ENCODE measurements around the gene MMP28.
"Not testable (repeated sequence)": the region's sequence is repeated elsewhere in the genome, so short reads cannot be mapped to it uniquely, and the experiment has no call there.

The MMP28 gene

DNA sequence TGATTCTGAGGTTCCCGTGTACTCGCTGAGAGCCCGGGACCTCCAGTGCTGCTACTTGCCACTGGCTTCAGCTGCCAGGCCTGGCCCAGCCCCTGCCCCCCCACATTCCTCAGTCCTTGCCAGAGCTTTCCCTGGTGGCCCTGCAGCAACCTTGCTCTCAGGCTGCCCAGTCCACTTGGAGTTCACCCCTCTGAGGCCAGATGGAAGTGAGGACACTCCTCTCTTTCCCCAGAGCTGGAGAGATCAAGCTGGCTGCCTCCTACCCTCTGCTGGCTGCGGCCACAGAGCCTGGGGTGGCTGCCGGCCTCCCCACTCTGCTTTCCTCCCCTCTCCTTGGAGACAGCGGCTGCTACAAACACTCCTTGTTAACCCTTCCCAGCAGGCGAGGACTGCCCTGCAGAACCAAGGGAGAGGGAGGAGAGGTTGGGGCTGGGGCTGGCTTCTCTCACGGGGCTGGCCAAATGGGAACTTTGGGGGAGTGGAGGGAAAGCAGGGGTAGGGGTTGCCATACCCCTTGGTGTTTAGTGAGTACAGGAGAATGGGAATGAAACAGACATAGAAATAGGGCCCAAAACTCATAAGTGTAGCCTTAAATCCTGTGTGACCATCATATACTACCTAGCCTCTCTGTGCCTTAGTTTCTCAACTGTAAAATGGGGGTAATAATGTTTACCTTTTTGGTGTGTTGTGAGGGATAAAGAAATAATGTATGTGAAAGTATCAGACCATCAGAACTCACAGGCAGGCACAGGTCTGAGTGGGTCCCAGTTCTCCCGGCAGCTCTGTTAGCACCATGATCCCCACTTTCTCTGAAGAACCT, 42.3 kb downstream of the MMP28 start, which contains the start of gene GAS2L2:
Gene GAS2L2, minus strand, starts transcription at position 295 of the 820 bp plus-strand sequence. CDS start 389 bp downstream, outside the sequence.
- Histone ChIP-seq H3K27me3 (replicated peaks; ENCODE audit: control insufficient read depth, insufficient read depth, low read length, poor library complexity, severe bottlenecking) (peaks cover 20% of the 10 kb centered on the region), H3K9me3 (ENCODE audit: control insufficient read depth, low read length) (no peaks in the 10 kb centered on the region), H3K27ac (ENCODE audit: insufficient read depth, low read length, poor library complexity, severe bottlenecking) (no peak within 1 kb of the TSS), H3K36me3 (ENCODE audit: control insufficient read depth, insufficient read depth, low read length) (no peaks in the 10 kb centered on the region), H3K4me3 (ENCODE audit: insufficient read depth, low read depth, low read length, poor library complexity, severe bottlenecking) (no peak within 1 kb of the TSS), H3K4me1 (ENCODE audit: control insufficient read depth, insufficient read depth, low read length, poor library complexity, severe bottlenecking) (no peaks in the 10 kb centered on the region)
- DNase-seq, result no peak

GRCh38 chr17:35752471-35752870, 43.0 kb downstream of the MMP28 start:
- Histone ChIP-seq H3K4me3 (ENCODE audit: insufficient read depth, low read depth, low read length, poor library complexity, severe bottlenecking) (no peak overlapping the region), H3K27ac (ENCODE audit: insufficient read depth, low read length, poor library complexity, severe bottlenecking) (no peak overlapping the region), H3K9me3 (ENCODE audit: control insufficient read depth, low read length) (no peaks in the 10 kb centered on the region), H3K4me1 (ENCODE audit: control insufficient read depth, insufficient read depth, low read length, poor library complexity, severe bottlenecking) (no peaks in the 10 kb centered on the region), H3K27me3 (replicated peaks; ENCODE audit: control insufficient read depth, insufficient read depth, low read length, poor library complexity, severe bottlenecking) (peaks cover 23% of the 10 kb centered on the region), H3K36me3 (ENCODE audit: control insufficient read depth, insufficient read depth, low read length) (no peaks in the 10 kb centered on the region)
- no peak for DNase-seq

DNA sequence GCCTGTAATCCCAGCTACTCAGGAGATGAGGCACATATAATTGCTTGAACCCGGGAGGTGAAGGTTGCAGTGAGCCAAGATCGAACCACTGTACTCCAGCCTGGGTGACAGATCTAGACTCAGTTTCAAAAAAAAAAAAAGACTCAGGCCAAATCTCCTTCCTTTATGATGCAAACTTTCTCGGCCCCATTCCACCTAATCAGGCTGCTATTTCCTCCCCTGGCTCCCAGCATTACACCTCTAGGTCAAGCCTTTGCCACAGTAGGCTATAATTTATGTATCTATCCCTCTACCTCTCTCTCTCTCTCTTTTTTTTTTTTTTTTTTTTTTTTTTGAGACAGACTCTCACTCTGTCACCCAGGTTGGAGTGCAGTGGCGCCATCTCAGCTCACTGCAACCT, 43.9 kb downstream of the MMP28 start:
- not testable (repeated sequence) for H3K36me3 ChIP-seq (ENCODE audit: control insufficient read depth, insufficient read depth, low read length); H3K4me3 ChIP-seq (ENCODE audit: insufficient read depth, low read depth, low read length, poor library complexity, severe bottlenecking); H3K27ac ChIP-seq (ENCODE audit: insufficient read depth, low read length, poor library complexity, severe bottlenecking); DNase-seq; H3K9me3 ChIP-seq (ENCODE audit: control insufficient read depth, low read length); H3K4me1 ChIP-seq (ENCODE audit: control insufficient read depth, insufficient read depth, low read length, poor library complexity, severe bottlenecking)
- H3K27me3 ChIP-seq (replicated peaks; ENCODE audit: control insufficient read depth, insufficient read depth, low read length, poor library complexity, severe bottlenecking), result peaks cover 23% of the 10 kb centered on the region

DNA sequence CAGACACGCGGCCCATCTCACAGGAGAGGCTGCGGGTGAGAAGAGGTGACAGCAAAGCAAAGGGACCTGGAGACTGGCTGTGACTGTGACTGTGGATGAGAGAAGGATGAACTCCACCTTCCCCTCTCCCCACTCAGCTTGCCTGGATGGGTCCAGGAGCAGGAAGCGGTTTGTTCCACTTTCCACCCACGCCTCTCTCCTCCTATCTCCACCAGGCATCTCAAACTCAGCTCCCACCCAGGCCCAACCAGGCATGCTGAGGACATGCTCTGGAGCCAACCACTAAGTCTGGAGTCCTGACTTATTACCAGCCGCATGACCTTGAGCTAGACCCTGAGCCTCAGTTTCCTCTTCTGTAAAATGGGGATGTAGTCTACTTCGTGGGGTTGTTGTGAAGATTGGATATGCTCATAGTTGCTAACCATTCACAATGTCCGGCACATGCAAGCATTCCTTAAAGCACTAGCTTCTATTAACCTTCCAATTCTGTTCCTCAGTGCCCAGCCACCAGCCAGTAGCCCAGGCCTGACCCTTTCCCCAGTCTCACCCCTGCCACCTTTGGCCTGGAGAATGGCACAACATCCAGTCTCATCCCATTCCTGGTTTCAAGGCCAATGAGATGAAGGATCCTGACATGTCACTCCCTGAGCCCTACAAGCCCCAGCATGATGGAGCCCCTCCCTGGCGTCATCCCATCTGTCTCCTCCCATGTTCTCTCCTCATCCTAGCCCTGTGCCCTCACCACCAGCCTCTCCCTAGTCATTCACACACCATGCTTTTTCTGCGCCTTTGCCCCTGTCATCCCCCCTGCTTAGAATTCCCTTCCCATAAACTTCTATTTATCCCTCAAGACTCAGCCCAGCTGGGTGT, 44.7 kb downstream of the MMP28 start:
- Histone ChIP-seq H3K4me1 (ENCODE audit: control insufficient read depth, insufficient read depth, low read length, poor library complexity, severe bottlenecking) (no peaks in the 10 kb centered on the region), H3K27me3 (replicated peaks; ENCODE audit: control insufficient read depth, insufficient read depth, low read length, poor library complexity, severe bottlenecking) (peaks cover 23% of the 10 kb centered on the region), H3K27ac (ENCODE audit: insufficient read depth, low read length, poor library complexity, severe bottlenecking) (no peak overlapping the region), H3K9me3 (ENCODE audit: control insufficient read depth, low read length) (no peaks in the 10 kb centered on the region), H3K36me3 (ENCODE audit: control insufficient read depth, insufficient read depth, low read length) (no peaks in the 10 kb centered on the region), H3K4me3 (ENCODE audit: insufficient read depth, low read depth, low read length, poor library complexity, severe bottlenecking) (no peak overlapping the region)
- DNase-seq, result no peak

DNA sequence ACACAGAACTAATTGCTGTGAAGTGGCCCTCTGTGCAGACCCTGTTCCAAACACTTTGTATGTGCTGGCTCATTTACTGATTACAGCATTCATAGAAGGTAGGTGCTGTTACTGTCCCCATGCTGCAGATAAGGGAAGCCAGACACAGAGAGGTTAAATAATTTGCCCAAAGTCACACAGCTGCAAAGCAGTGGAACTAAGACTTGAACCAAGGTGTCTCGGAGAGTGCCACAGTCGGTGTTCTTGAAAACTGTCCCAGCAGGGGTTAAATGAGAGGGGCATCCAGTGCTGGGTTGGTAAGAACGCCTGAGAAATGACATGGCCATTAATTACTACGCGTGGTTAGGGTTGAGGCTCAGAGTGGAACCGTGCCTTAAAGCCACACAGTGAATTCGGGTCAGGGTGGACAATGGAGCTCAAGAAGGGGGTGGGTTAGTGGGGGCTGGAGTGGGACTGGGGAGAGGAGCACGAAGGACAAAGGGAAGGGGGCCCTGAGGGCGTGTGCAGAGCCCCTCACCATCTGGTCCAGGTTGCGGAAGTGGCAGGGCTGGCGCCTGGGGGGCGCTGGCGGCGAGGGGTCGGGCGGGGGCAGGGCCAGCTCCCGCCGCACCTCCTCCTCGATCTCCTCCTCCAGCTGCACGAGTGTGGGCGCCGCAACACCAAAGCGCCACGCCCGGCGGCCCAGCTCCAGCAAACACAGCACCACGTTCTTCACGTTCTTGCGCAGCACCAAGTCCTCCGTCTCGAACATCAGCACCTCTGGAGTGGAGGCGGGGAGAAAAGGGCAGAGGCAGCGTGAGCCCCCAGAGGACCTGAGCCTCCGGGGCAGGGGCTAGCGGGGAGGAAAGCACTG, 45.7 kb downstream of the MMP28 start:
- no peak overlapping the region for H3K4me3 ChIP-seq (ENCODE audit: insufficient read depth, low read depth, low read length, poor library complexity, severe bottlenecking)
- H3K36me3 ChIP-seq (ENCODE audit: control insufficient read depth, insufficient read depth, low read length), result no peaks in the 10 kb centered on the region
- H3K27me3 ChIP-seq (replicated peaks; ENCODE audit: control insufficient read depth, insufficient read depth, low read length, poor library complexity, severe bottlenecking), result peaks cover 23% of the 10 kb centered on the region
- no peak overlapping the region for H3K27ac ChIP-seq (ENCODE audit: insufficient read depth, low read length, poor library complexity, severe bottlenecking)
- H3K4me1 ChIP-seq (ENCODE audit: control insufficient read depth, insufficient read depth, low read length, poor library complexity, severe bottlenecking), result no peaks in the 10 kb centered on the region
- no peaks in the 10 kb centered on the region for H3K9me3 ChIP-seq (ENCODE audit: control insufficient read depth, low read length)
- DNase-seq, result no peak

- Histone ChIP-seq H3K27me3 (replicated peaks; ENCODE audit: control insufficient read depth, insufficient read depth, low read length, poor library complexity, severe bottlenecking) (peaks cover 23% of the 10 kb centered on the region), H3K36me3 (ENCODE audit: control insufficient read depth, insufficient read depth, low read length) (no peaks in the 10 kb centered on the region), H3K4me3 (ENCODE audit: insufficient read depth, low read depth, low read length, poor library complexity, severe bottlenecking) (no peak overlapping the region), H3K9me3 (ENCODE audit: control insufficient read depth, low read length) (no peaks in the 10 kb centered on the region), H3K4me1 (ENCODE audit: control insufficient read depth, insufficient read depth, low read length, poor library complexity, severe bottlenecking) (no peaks in the 10 kb centered on the region), H3K27ac (ENCODE audit: insufficient read depth, low read length, poor library complexity, severe bottlenecking) (no peak overlapping the region)
- DNase-seq, result no peak
Observed at GRCh38 chr17:35748979-35749378, 46.5 kb downstream of the MMP28 start.

DNA sequence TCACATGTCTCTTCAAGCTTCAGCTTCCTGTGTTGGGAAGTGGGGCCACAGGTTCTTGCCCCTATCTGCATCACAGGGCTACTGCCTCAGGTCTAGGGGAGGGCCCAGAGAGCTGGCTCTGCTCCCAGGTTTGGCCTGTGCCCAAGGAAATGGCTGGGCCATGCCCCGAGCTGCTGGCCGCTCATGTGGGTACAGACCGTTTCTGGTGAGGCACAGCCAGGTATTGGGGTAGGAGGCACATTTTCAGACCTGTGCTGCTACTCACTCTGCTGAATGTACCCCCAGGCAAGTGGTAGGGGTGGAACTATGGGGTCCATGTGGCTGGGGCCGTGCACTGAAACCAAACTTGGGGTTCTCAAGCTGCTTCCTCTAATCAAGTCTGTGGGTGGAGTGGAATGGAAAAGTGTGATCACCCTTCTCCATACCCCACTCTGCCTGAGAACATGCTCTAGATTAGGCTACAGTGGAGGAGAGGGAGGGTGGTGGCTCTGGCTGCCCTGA, 47.0 kb downstream of the MMP28 start:
- no peaks in the 10 kb centered on the region for H3K4me1 ChIP-seq (ENCODE audit: control insufficient read depth, insufficient read depth, low read length, poor library complexity, severe bottlenecking)
- H3K27me3 ChIP-seq (replicated peaks; ENCODE audit: control insufficient read depth, insufficient read depth, low read length, poor library complexity, severe bottlenecking), result peaks cover 23% of the 10 kb centered on the region
- H3K27ac ChIP-seq (ENCODE audit: insufficient read depth, low read length, poor library complexity, severe bottlenecking), result no peak overlapping the region
- no peaks in the 10 kb centered on the region for H3K9me3 ChIP-seq (ENCODE audit: control insufficient read depth, low read length)
- H3K4me3 ChIP-seq (ENCODE audit: insufficient read depth, low read depth, low read length, poor library complexity, severe bottlenecking), result no peak overlapping the region
- H3K36me3 ChIP-seq (ENCODE audit: control insufficient read depth, insufficient read depth, low read length), result no peaks in the 10 kb centered on the region
- DNase-seq, result no peak

DNA sequence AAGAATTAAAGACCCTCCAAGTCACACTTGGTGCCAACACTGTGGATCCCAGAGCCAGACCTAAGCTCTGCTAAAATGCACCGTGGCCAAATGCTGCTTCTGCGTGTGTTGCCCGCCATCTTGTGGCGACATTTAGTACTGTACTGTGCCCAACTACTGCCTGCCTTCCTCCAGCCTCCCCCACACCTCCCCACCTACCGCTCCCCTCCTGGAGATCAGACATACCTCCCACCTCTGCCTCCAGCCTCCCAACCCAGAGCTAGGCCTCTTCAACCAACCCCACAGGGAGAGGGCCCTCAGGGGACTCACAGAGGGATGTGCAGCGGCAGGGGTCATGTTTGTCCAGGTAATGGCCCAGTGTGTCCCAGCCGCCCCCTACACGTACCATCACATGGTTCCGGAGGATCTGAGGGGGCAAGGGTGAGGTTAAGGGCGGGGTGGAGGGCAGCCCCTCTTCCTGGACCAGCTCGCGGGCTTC, 47.9 kb downstream of the MMP28 start:
- H3K36me3 ChIP-seq (ENCODE audit: control insufficient read depth, insufficient read depth, low read length), result no peaks in the 10 kb centered on the region
- H3K4me3 ChIP-seq (ENCODE audit: insufficient read depth, low read depth, low read length, poor library complexity, severe bottlenecking), result no peak overlapping the region
- no peaks in the 10 kb centered on the region for H3K4me1 ChIP-seq (ENCODE audit: control insufficient read depth, insufficient read depth, low read length, poor library complexity, severe bottlenecking)
- H3K27me3 ChIP-seq (replicated peaks; ENCODE audit: control insufficient read depth, insufficient read depth, low read length, poor library complexity, severe bottlenecking), result peaks cover 27% of the 10 kb centered on the region
- H3K9me3 ChIP-seq (ENCODE audit: control insufficient read depth, low read length), result no peaks in the 10 kb centered on the region
- no peak overlapping the region for H3K27ac ChIP-seq (ENCODE audit: insufficient read depth, low read length, poor library complexity, severe bottlenecking)
- peak; percentile 50 to 63 (median 53) for DNase-seq

- Histone ChIP-seq H3K27ac (ENCODE audit: insufficient read depth, low read length, poor library complexity, severe bottlenecking) (no peak overlapping the region), H3K4me1 (ENCODE audit: control insufficient read depth, insufficient read depth, low read length, poor library complexity, severe bottlenecking) (peaks cover 4% of the 10 kb centered on the region), H3K4me3 (ENCODE audit: insufficient read depth, low read depth, low read length, poor library complexity, severe bottlenecking) (no peak overlapping the region), H3K36me3 (ENCODE audit: control insufficient read depth, insufficient read depth, low read length) (no peaks in the 10 kb centered on the region), H3K27me3 (replicated peaks; ENCODE audit: control insufficient read depth, insufficient read depth, low read length, poor library complexity, severe bottlenecking) (peaks cover 38% of the 10 kb centered on the region), H3K9me3 (ENCODE audit: control insufficient read depth, low read length) (no peaks in the 10 kb centered on the region)
- DNase-seq, result no peak
Observed at GRCh38 chr17:35745749-35746320, 49.6 kb downstream of the MMP28 start.
